ENCODE measurements around the gene LRIG1.

The LRIG1 gene

GRCh38 chr3:66415867-66416428 lies 84.9 kb downstream of the LRIG1 start:
- no peak for DNase-seq

DNA sequence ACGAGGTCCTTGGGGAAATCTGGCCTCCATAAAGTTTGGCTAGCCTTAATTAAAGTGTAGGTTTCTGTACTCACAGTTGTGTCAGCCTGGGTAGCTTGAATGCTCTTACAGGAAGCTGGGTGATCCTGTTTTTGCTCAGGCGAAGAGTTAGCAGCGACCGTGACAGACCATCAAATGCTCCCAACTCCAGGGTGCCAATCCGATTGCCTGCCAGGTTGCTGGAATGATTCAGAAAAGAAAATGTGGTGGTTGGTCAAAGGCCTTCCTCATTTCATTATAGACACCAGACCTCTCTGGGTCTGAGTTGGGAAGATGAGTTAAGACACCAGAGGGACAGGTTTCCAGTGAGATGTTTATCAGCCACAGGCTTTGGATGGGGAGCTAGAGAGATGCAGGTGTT lies 86.0 kb downstream of the LRIG1 start:
- no peak for DNase-seq

GRCh38 chr3:66413151-66413751 lies 87.6 kb downstream of the LRIG1 start:
- DNase-seq = no peak

- no peak for DNase-seq
Measured at GRCh38 chr3:66411961-66412887, 88.6 kb downstream of the LRIG1 start.

DNA sequence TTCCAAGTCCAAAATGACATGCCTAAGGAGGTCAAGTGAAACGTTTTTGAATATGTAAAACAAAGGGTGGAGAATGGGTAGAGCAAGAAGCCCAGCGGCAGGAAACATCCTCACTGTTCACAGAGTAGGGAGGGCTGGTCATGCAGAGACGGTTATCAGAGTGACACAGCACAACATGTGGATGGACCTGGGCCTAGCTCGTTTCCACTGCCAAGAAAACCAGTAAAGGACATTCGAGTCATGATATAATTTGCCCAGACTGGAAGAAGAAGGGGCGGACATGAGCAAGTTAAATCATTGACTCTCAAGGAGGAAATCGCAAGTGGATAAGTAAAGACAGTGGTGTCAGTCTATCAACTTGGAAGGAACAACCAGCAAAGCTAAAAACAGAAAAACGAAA lies 89.3 kb downstream of the LRIG1 start:
- DNase-seq = no peak

DNA sequence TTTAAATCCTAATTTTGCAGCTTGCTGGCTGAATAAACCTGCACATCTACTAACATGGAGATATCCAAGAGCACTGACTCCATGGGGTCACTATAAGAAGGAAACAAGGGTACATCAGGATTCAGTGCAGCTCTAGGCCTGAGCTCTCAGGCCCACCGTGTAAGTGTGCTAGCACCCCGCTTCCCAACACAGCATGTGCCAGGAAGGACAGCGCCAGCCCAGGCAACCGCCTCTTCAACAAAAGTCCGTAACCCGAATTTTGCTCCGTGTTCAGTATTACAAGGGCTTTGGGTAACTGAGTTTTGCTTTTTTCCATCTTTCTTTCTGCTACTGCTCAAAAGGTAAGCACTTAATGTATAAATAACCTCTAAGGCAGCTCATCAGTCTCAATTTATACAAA lies 89.8 kb downstream of the LRIG1 start:
- DNase-seq = no peak

GRCh38 chr3:66409771-66410754 lies 90.8 kb downstream of the LRIG1 start:
- DNase-seq = no peak

GRCh38 chr3:66407611-66408218 lies 93.1 kb downstream of the LRIG1 start:
- DNase-seq = no peak

DNA sequence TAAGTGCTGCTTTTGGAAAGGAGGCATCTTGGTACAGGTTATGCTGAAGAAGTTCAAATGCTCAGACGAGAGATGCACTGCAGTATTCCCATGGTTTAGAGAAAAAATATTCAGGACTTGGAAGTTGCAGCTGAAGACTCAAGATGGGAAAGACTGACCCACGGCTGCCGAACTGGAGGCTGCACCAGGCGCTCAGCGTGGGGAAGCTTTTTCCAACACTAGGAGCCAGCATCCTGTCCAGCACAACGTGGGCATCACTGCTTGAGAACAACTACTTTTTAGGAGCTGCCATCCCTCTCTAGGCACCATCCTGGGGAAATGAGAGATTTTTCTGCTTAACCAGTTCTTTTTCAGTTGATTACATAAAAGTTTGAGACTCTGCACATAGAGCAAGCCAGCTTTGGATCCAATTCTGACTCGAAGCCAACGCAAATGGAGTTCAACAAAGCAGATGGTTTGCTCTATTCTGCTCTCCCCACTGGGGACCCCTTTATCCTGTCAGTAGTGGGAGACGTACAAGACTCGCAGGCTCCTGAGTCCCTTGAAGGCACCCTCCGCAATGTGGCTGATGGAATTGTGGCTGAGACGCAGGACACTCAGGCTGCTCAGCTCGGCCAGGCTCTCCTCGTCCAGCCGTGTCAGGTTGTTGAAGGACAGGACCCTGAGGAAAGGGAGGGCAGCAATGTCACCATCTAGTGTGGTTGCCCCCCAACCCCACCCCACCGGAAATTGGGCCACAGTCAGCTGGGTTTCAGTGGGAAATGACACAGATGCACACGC lies 93.8 kb downstream of the LRIG1 start:
- DNase-seq = no peak

GRCh38 chr3:66406163-66406562 lies 94.7 kb downstream of the LRIG1 start:
- no peak for DNase-seq

DNA sequence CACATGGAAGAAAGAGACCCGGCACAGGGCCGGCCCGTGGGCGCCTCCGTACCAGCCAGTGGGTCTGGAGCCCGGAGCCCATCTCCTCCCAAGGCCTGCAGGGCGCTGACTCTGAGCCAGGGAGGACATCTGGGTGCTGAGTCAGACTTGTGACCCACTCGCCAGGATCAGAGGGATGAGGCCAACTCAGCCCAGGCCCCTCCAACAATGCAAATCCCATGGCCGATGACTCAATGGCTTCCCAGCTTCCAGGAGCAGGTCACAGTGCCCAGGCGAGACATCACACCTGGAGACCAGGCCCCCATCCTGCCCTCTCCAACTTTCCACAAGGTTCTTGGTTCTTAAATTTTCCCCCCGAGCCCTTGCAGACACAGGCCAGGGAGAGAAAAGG lies 95.1 kb downstream of the LRIG1 start:
- DNase-seq = no peak

DNA sequence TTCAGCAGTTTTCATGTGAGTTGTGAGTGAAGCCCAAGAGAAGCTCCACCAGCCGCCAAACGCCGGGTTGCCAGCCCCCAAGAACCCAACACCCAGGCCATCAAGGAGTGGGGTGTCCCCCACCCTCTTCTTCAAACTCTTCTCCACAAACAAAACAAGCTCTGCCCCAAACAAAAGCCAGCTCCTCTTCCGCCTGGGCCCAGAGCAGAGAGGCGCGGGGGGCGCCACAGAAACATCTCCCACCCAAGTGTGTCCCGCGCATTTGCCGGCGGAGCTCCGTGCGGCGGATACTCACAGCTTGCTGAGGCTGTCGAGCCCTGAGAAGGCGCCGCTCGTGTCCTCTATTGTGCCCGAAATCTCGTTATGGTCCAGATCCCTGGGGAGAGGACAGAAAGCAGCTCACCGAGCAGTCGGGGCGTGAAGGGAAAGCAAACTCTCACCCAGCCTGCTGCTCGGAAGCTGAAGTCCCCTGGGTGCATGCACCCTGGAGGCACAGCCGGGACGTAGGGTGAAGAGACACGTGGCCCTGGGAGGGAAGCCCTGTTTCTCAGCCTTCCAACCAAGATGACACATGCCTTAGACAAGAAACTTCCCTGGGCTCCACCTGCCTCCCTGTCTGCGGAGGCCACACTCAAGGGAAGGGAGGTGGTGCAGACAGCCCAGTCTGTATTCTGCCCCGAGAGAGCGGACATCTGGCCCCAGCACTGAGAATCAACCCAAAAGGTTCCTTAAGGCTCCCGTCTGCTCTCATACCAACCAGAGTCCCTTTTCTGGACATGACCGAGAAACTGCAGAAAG lies 95.7 kb downstream of the LRIG1 start:
- DNase-seq = no peak

DNA sequence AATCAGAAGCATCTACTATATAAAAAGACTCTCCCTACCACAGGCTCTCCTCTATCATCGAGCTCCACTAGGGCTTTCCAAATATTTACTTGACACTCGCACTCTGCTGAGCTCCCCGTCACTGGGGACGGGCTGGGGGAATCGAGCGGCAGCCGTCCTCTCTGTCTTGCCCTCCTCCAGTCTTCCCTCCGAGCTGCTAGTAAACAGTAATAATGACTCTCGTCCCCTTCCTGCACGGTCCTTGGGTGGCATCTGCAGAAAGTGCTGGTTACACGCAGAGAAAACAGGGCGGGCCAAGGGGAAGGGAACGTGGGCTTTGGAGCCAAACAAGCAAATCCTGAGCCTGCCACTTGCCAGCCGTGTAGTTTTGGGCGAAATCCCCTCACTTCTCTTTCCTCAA lies 96.6 kb downstream of the LRIG1 start:
- no peak for DNase-seq

DNA sequence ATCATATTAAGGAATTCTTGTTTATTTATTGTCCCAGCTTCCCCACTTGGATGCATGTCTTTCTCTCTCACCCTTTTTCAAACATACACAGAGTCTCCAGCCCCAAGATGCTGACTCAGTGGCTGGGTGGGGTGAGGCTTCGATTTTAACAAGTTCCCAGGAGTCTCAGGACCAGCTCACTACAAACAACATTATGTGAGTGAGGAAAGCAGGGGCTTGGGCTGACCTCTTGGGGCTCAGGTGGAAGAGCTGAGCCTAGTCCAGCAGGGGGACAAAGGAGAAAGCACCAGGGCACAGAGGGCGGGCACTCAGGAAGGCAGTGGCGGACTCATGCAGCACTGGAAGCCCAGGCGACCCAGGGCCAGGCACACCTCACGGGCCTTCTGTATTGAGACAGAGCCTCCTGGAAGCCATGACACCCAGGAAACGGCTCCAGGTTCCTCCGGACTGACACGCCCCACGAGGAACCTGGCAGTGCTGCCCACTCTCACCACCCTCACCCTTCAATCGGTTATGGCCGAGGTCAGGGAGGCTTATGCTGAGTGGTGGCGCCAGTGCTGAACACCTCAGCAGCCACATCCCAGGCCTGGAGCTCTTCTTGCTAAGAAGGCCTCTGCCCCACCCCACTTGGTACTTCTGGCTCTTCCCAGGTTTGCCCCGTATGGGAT lies 97.4 kb downstream of the LRIG1 start:
- DNase-seq = no peak

DNA sequence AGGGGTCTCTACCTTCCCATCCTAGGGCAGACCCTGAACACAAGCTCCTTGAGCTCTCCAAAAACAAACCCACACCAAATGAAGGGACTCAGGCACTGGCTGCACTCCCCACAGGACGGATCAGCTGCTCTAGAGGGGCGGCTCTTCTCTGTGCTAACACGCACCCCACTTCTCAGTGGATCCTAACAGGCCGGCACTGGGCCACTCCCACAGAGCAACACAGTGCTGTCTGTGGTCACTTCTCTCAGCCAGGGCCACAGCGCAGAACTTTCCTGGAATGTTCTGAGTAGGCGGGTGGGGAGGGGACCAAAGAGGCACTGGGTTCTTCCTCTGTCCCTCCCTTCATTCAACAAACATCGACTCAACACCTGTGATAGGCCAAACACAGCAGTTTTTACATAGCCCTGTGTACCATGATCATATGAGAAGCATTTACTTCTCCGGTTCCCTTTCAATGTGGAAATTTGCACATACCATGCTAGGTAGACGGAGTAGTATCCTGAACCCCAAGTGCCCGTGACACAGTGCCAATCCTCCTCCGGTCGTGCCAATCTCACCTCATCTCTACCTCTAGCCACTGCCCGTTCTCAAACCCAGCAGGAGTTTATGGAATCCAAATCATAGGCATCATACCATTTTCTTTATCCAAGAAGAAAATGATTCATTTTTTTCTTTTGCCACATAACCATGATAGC lies 98.1 kb downstream of the LRIG1 start:
- no peak for DNase-seq

GRCh38 chr3:66401675-66402491 lies 98.9 kb downstream of the LRIG1 start:
- DNase-seq = no peak

GRCh38 chr3:66401157-66401550 lies 99.7 kb downstream of the LRIG1 start:
- DNase-seq = no peak

GRCh38 chr3:66400411-66401156 lies 100.2 kb downstream of the LRIG1 start:
- DNase-seq = no peak

Measured in NCI-H2029 treated with DMSO at 0.1 percent for 48 hours (cell line).